Adipocyte (in vitro differentiated cells): ENCODE results near the gene IQCB1.

Source experiments
- DNase-seq: peaks from one replicate; pipeline ENCODE4 v3.0.0-alpha.2; 2015; ENCODE audit warnings: low read depth
- H3K27me3 ChIP-seq: replicated peaks from 2 replicates; pipeline ENCODE4 v1.7.0; 2013; ENCODE audit warnings: mild to moderate bottlenecking, low read length, moderate library complexity; ENCODE audit not compliant: control insufficient read depth, insufficient read depth
- H3K36me3 ChIP-seq: 2 replicates; pipeline ENCODE4 v1.7.0; 2013; ENCODE audit warnings: low read length, mild to moderate bottlenecking, moderate library complexity; ENCODE audit not compliant: control insufficient read depth, insufficient read depth, severe bottlenecking
- H3K4me1 ChIP-seq: 2 replicates; pipeline ENCODE4 v1.7.0; 2013; ENCODE audit warnings: mild to moderate bottlenecking, low read length, moderate library complexity; ENCODE audit not compliant: control insufficient read depth, insufficient read depth
- H3K4me3 ChIP-seq: 2 replicates; pipeline ENCODE4 v1.7.0; 2013; ENCODE audit warnings: mild to moderate bottlenecking, low read length, moderate library complexity
- H3K9ac ChIP-seq: 2 replicates; pipeline ENCODE4 v1.7.0; 2013; ENCODE audit warnings: mild to moderate bottlenecking, low read length, moderate library complexity
- H3K9me3 ChIP-seq: 2 replicates; pipeline ENCODE4 v1.7.0; 2013; ENCODE audit warnings: mild to moderate bottlenecking, low read length, moderate library complexity; ENCODE audit not compliant: control insufficient read depth

Gene IQCB1

DNA sequence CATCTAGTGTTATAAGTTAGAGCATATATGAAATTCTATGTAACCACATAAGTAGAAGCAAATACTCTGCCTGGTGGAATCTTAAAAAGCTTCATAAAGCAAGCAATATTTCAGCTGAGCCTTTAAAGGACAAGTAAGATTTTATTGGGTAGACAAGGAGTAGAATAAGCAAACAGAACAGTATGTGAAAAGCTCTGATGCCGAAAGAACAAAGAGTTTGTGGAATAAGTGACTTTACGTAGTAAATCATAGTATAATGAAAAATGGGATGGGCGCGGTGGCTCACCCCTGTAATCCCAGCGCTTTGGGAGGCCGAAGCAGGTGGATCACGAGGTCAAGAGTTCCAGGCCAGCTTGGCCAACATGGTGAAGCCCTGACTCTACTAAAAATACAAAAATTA is 10.0 kb upstream of the IQCB1 start:
- Histone ChIP-seq H3K4me3 (no peak overlapping the region), H3K36me3 (no peaks in the 10 kb centered on the region), H3K9me3 (no peaks in the 10 kb centered on the region), H3K9ac (no peak overlapping the region), H3K27me3 (no peaks in the 10 kb centered on the region), H3K4me1 (no peaks in the 10 kb centered on the region)
- no peak for DNase-seq

DNA sequence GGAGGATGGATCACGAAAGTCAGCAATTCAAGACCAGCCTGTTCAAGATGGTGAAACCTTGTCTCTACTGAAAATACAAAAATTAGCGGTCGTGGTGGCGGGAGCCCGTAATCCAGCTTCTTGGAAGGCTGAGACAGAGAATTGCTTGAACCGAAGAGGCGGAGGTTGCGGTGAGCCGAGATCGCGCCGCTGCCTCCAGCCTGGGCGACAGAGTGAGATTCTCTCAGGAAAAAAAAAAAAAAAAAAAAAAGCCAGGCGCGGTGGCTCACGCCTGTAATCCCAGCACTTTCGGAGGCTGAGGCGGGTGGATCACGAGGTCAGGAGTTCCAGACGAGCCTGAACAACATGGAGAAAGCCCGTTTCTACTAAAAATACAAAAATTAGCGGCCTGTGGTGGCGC is 5.1 kb upstream of the IQCB1 start:
- H3K36me3 ChIP-seq = no peaks in the 10 kb centered on the region
- DNase-seq = no peak
- H3K4me1 ChIP-seq = peaks cover 3% of the 10 kb centered on the region
- H3K27me3 ChIP-seq = no peaks in the 10 kb centered on the region
- H3K4me3 ChIP-seq = no peak overlapping the region
- no peak overlapping the region for H3K9ac ChIP-seq
- H3K9me3 ChIP-seq = no peaks in the 10 kb centered on the region

DNA sequence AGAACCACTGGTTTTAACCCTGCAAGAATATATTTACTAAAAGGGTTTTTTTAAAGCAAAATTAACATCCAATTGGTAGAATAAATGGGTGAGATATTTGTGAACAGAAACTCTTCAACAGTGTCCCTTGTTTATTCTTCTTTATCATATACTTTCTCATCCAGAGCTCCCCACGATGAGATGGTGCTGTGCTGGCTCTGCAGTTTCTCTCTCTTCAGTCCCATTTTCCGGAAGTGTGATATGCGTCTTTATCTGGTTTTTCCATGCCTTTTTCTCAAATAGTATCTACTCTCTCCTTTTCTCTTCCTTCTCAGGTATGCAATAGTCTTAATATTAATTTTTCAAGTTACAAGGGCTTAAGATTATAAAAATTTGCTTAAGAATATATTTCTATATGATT is 1.6 kb upstream of the IQCB1 start:
- H3K27me3 ChIP-seq = no peaks in the 10 kb centered on the region
- H3K4me1 ChIP-seq = peaks cover 8% of the 10 kb centered on the region
- DNase-seq = no peak
- H3K9ac ChIP-seq = no peak overlapping the region
- H3K36me3 ChIP-seq = peaks cover 6% of the 10 kb centered on the region
- H3K9me3 ChIP-seq = no peaks in the 10 kb centered on the region
- no peak overlapping the region for H3K4me3 ChIP-seq

DNA sequence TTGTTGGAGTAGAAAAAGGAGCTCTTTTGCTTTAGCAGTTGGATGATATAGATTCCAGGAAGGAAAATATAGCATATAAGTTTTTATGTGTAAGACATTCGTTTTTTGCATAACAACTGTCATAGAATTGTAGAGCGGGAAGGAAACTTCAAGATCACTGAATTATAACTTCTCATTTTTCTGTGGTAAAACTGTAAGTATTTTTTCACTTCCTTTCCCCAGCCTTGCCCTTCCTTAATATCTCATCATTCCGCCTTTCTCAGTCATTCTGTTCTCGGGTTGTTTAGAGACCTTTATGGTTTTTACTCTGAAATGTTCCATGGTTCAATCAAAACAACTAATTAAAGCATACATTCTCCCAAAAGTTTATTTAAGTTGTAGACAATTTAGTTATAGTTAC is 1.2 kb upstream of the IQCB1 start:
- no peak for DNase-seq
- no peak overlapping the region for H3K4me3 ChIP-seq
- H3K27me3 ChIP-seq = no peaks in the 10 kb centered on the region
- no peaks in the 10 kb centered on the region for H3K9me3 ChIP-seq
- H3K36me3 ChIP-seq = peaks cover 6% of the 10 kb centered on the region
- H3K9ac ChIP-seq = no peak overlapping the region
- H3K4me1 ChIP-seq = peaks cover 8% of the 10 kb centered on the region

DNA sequence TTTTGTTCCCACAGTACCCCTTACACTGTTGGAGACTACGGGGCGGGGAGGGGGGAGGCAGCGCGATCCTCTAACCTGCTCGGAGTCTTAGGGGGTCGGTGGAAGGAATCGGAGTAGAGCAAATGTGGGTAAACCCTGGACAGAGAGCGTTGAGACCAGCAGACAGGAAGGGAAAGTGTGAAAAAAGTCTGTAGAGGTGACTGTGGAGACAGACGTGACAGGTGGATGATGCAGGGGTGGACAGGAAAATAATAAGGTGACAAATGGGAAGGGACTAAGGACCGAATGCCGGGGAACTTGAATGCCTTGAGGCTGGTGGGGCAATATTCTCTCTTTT is 573 bp upstream of the IQCB1 start:
- H3K36me3 ChIP-seq = peaks cover 6% of the 10 kb centered on the region
- DNase-seq = no peak
- peak overlapping the region; percentile 85 for H3K4me3 ChIP-seq
- no peaks in the 10 kb centered on the region for H3K9me3 ChIP-seq
- no peaks in the 10 kb centered on the region for H3K27me3 ChIP-seq
- H3K4me1 ChIP-seq = peaks cover 8% of the 10 kb centered on the region
- H3K9ac ChIP-seq = peak overlapping the region; percentile 93

DNA sequence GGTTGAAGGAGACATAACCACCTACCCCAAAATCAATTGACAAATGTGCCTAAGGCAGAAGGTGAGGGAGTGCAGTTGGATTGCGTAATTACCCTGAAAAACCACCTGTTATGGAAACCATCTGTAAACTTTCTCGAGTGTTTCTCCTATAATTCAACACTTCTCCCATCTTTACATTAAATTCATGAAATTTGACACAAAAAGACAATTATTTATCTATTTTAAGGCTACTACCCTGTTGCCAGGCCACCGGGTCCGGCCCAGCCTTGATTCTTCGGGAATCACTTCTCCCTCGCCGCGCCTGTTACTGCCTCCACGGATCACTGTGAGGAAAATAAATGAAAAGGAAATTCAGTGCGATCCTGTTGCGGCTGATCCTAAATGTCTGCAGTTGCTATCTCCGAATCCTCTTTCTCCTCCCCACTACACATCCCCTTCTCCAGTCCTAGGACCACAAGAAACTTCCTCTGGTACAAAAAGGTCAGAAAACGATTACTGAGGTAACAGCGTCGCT is 646 bp downstream of the IQCB1 start:
- peak; percentile 43 for DNase-seq
- peak overlapping the region; percentile 85 for H3K4me3 ChIP-seq
- H3K27me3 ChIP-seq = no peaks in the 10 kb centered on the region
- H3K9me3 ChIP-seq = no peaks in the 10 kb centered on the region
- peak overlapping the region; percentile 93 for H3K9ac ChIP-seq
- peaks cover 6% of the 10 kb centered on the region for H3K36me3 ChIP-seq
- peaks cover 8% of the 10 kb centered on the region for H3K4me1 ChIP-seq

DNA sequence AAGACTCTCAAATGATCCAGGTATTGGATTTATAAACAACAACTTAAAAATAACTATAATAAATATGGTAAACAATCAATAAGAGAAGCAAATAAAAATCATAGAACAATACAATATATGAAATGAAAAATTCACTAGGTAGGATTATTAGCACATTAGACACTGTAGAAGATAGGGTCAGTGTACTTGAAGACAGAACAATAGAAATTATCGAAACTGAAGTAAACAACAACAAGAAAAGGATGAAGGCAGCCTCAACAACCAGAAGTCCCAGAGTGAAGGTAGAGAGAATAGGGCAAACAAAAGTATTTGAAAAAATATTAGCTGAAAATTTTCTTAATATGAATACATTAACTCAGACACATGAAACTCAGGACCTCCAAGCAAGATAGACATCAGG is 11.9 kb downstream of the IQCB1 start:
- DNase-seq = no peak
- no peaks in the 10 kb centered on the region for H3K27me3 ChIP-seq
- H3K36me3 ChIP-seq = peaks cover 76% of the 10 kb centered on the region
- H3K9ac ChIP-seq = no peak overlapping the region
- peaks cover 27% of the 10 kb centered on the region for H3K9me3 ChIP-seq
- no peaks in the 10 kb centered on the region for H3K4me1 ChIP-seq
- peak overlapping the region; percentile 19 for H3K4me3 ChIP-seq

DNA sequence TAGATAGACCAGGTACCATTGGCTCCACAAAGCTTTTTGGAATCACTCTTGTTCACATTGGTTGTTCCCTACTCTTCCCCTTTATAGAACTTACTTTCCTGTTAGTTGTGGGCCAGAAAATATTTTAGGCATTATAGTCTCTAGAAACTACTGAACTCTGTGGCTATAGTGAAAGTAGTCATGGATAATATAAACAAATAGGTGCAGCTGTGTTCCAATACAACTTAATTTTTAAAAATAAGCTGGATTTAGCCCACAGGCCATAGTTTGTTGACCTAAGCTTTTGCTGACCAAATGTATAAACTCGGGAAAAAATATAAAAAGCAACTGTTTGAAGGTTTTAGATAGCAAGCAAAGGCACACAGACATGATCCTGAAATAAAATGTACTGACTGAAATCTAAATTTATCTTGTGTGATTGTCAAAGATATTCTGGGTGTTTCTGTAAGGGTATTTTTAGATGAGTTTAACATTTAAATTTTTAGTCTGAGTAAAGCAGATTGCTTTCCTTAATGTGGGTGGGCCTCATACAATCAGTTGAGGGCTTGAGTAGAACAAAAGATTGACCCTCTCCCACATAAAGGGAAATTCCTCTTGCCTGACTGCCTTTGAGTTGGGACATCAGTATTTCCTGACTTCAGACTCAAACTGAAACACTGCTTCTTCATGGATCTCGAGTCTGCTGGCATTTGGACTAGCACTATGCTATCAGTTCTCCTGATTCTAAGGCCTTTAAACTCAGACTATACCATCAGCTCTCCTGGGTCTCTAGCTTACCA is 13.2 kb downstream of the IQCB1 start:
- no peaks in the 10 kb centered on the region for H3K4me1 ChIP-seq
- peaks cover 27% of the 10 kb centered on the region for H3K9me3 ChIP-seq
- peaks cover 74% of the 10 kb centered on the region for H3K36me3 ChIP-seq
- DNase-seq = no peak
- H3K9ac ChIP-seq = no peak overlapping the region
- no peak overlapping the region for H3K4me3 ChIP-seq
- H3K27me3 ChIP-seq = no peaks in the 10 kb centered on the region

DNA sequence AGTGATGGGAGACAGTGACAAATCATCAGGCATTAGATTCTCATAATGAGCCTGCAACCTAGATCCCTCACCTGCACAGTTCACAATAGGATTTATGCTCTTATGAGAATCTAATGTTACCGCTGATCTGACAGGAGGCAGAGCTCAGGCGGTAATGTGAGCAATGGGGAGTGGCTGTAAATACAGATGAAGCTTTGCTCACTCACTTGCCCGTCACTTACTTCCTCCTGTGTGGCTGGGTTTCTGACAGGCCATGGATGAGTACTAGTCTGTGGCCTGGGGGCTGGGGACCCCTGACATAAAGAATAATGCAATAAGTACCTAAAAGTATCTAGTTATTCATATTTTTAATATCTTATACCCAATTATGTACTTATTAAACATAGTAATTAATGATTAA is 15.6 kb downstream of the IQCB1 start:
- Histone ChIP-seq H3K9ac (no peak overlapping the region), H3K9me3 (peaks cover 26% of the 10 kb centered on the region), H3K4me3 (no peak overlapping the region), H3K27me3 (no peaks in the 10 kb centered on the region), H3K36me3 (peaks cover 52% of the 10 kb centered on the region), H3K4me1 (no peaks in the 10 kb centered on the region)
- DNase-seq = no peak

DNA sequence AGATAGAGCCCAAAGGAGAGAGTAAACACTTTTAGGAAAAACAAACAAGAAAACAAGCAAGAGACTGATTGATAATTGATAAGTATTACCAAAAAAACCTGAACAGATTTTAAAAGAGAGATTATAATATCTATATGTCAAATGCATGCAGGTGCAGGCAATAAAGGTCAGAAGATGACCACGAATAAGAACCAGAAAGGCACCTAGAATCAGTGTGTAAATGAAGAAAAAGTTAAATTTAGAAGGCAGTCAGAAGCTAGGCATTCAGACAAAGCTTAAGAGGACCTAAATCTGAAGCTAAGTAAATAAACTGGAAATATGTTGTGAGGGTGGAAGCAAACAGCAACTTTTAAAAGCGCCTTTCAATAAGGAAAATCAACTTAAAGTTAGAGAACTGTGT is 16.3 kb downstream of the IQCB1 start:
- H3K27me3 ChIP-seq = no peaks in the 10 kb centered on the region
- H3K36me3 ChIP-seq = peaks cover 45% of the 10 kb centered on the region
- H3K9ac ChIP-seq = no peak overlapping the region
- H3K9me3 ChIP-seq = peaks cover 19% of the 10 kb centered on the region
- no peaks in the 10 kb centered on the region for H3K4me1 ChIP-seq
- DNase-seq = no peak
- H3K4me3 ChIP-seq = no peak overlapping the region

DNA sequence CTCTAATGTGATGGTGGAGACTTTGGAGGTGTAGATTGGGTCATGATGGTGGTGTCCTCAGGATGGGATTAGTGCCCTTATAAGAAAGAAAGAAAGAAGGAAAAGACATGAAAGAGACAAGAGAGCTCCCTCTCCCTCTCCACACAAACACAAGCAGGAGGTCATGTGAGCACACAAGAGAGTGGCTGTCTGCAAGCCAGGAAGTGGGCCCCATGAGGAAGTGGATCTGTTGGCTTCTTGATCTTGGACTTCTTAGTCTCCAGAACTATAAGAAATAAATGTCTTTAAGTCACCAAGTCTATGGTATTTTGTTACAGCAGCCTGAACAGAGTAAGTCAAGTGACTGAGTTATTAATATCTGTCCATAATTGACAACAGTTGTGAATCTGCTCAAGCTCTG is 17.1 kb downstream of the IQCB1 start:
- H3K36me3 ChIP-seq = peaks cover 37% of the 10 kb centered on the region
- H3K4me3 ChIP-seq = no peak overlapping the region
- no peak overlapping the region for H3K9ac ChIP-seq
- no peak for DNase-seq
- peaks cover 11% of the 10 kb centered on the region for H3K9me3 ChIP-seq
- H3K27me3 ChIP-seq = no peaks in the 10 kb centered on the region
- no peaks in the 10 kb centered on the region for H3K4me1 ChIP-seq

DNA sequence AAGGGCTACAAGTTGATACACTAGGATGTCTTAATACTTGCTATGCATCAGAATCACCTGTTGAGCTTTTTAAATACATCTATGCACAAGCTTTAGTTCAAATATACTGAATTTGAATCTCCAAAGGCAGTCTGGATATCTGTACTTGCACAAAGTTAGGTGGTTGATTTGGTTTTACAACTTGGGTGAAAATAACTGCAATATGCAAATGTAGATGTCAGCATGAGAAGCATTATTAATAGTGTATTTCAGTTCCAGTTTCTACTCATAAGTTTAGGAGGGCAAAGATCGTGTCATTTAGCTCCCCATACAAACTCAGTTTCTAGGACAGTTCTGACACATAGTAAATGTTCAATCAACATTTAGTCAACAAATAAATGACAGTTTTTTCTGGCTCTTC is 25.6 kb downstream of the IQCB1 start:
- DNase-seq = no peak
- peaks cover 45% of the 10 kb centered on the region for H3K36me3 ChIP-seq

More for the DNA sequence above, 25.6 kb downstream of the IQCB1 start:
- no peak overlapping the region for H3K4me3 ChIP-seq
- H3K9ac ChIP-seq = no peak overlapping the region
- H3K4me1 ChIP-seq = no peaks in the 10 kb centered on the region
- no peaks in the 10 kb centered on the region for H3K27me3 ChIP-seq
- H3K9me3 ChIP-seq = no peaks in the 10 kb centered on the region
